HEK293 (cell line): ENCODE results near the gene TTLL11.

Experiments
- CTCF ChIA-PET: fragments of 350-600 bp; formaldehyde crosslinking; extraction: SDS; loops from one replicate; lab custom pipeline; 2021; ENCODE audit warnings: antibody characterized with exemption; lab: Yijun Ruan, JAX
- POLR2A ChIA-PET: fragments of 300-600 bp; formaldehyde crosslinking; extraction: SDS; loops from one replicate; lab custom pipeline; 2020; ENCODE audit warnings: antibody characterized with exemption, inconsistent platforms; lab: Yijun Ruan, JAX
- H3K27ac ChIP-seq: fragments of 200-500 bp; sonication (Bioruptor generic); 2 replicates; pipeline ENCODE4 v1.5.1; 2014; ENCODE audit warnings: low read depth, low read length, control low read depth, inconsistent platforms; ENCODE audit errors: extremely low read depth
- H3K36me3 ChIP-seq, 2 experiments: fragments of 200-500 bp in 1 of 2; sonication (Bioruptor generic) in 1 of 2; 1 replicate in 1 of 2; 2 replicates in 1 of 2; pipeline ENCODE4 v1.5.1; 2014 to 2017; ENCODE audit warnings: inconsistent platforms in 2 of 2, low read length in 2 of 2; ENCODE audit not compliant: control insufficient read depth in 2 of 2, insufficient read depth in 1 of 2
- H3K4me1 ChIP-seq: fragments of 200-500 bp; sonication (Bioruptor generic); 2 replicates; pipeline ENCODE4 v1.5.1; 2014; ENCODE audit warnings: mild to moderate bottlenecking, low read length, inconsistent platforms; ENCODE audit not compliant: control insufficient read depth, insufficient read depth
- H3K4me3 ChIP-seq: 2 replicates; pipeline ENCODE4 v1.5.1; 2011; ENCODE audit warnings: low read depth, mild to moderate bottlenecking, control low read depth, low read length, moderate library complexity
- H3K9me3 ChIP-seq: fragments of 200-500 bp; sonication (Bioruptor generic); 2 replicates; pipeline ENCODE4 v1.5.1; 2014; ENCODE audit warnings: low read depth, low read length, inconsistent platforms; ENCODE audit not compliant: control insufficient read depth, insufficient read depth
- BCL11A ChIP-seq: fragments of 450-650 bp; formaldehyde crosslinking; IDR thresholded peaks from 2 replicates; pipeline ENCODE4 v1.5.1; 2016; ENCODE audit warnings: low read depth, missing biosample characterization, missing genetic modification characterization
- BCL11B ChIP-seq: fragments of 450-650 bp; formaldehyde crosslinking; IDR thresholded peaks from 2 replicates; pipeline ENCODE4 v1.5.1; 2016; ENCODE audit warnings: low read depth, missing biosample characterization, missing genetic modification characterization
- HOXC10 ChIP-seq: sonication (generic); formaldehyde crosslinking; IDR thresholded peaks from 2 replicates; pipeline ENCODE4 v1.8.1; 2023; ENCODE audit warnings: mild to moderate bottlenecking, missing genetic modification reagents
- KLF1 ChIP-seq: fragments of 450-650 bp; formaldehyde crosslinking; IDR thresholded peaks from 2 replicates; pipeline ENCODE4 v1.5.1; 2016; ENCODE audit warnings: missing biosample characterization, missing genetic modification characterization
- KLF10 ChIP-seq: fragments of 450-650 bp; IDR thresholded peaks from 2 replicates; pipeline ENCODE4 v1.5.1; 2018; ENCODE audit warnings: missing biosample characterization, mild to moderate bottlenecking, missing genetic modification characterization
- OVOL3 ChIP-seq: fragments of 450-650 bp; formaldehyde crosslinking; IDR thresholded peaks from 2 replicates; pipeline ENCODE4 v1.5.1; 2016; ENCODE audit warnings: missing biosample characterization, missing genetic modification characterization
- REPIN1 ChIP-seq: fragments of 450-650 bp; formaldehyde crosslinking; IDR thresholded peaks from 2 replicates; pipeline ENCODE4 v1.5.1; 2017; ENCODE audit warnings: missing biosample characterization, missing genetic modification characterization, low read depth
- SCRT2 ChIP-seq: fragments of 450-650 bp; formaldehyde crosslinking; IDR thresholded peaks from 2 replicates; pipeline ENCODE4 v1.5.1; 2016; ENCODE audit warnings: missing biosample characterization, missing genetic modification characterization
- TCF7L2 ChIP-seq: IDR thresholded peaks from 2 replicates; pipeline ENCODE4 v1.6.1; 2011; ENCODE audit warnings: low read depth, mild to moderate bottlenecking, inconsistent platforms, low read length, moderate library complexity, borderline replicate concordance
- ZBTB48 ChIP-seq: fragments of 450-650 bp; formaldehyde crosslinking; IDR thresholded peaks from 2 replicates; pipeline ENCODE4 v1.5.1; 2016; ENCODE audit warnings: missing biosample characterization, missing genetic modification characterization
- ZBTB7A ChIP-seq: fragments of 450-650 bp; formaldehyde crosslinking; IDR thresholded peaks from 2 replicates; pipeline ENCODE4 v1.5.1; 2016; ENCODE audit warnings: low read depth, missing biosample characterization, missing genetic modification characterization
- ZIC2 ChIP-seq: fragments of 450-650 bp; formaldehyde crosslinking; IDR thresholded peaks from 2 replicates; pipeline ENCODE4 v1.5.1; 2016; ENCODE audit warnings: missing biosample characterization, missing genetic modification characterization
- ZNF132 ChIP-seq: fragments of 450-650 bp; formaldehyde crosslinking; IDR thresholded peaks from 2 replicates; pipeline ENCODE4 v1.5.1; 2017; ENCODE audit warnings: missing biosample characterization, missing genetic modification characterization, borderline replicate concordance
- ZNF138 ChIP-seq: fragments of 450-650 bp; formaldehyde crosslinking; IDR thresholded peaks from 2 replicates; pipeline ENCODE4 v1.5.1; 2016; ENCODE audit warnings: missing biosample characterization, missing genetic modification characterization, borderline replicate concordance
- ZNF157 ChIP-seq: fragments of 450-650 bp; formaldehyde crosslinking; IDR thresholded peaks from 2 replicates; pipeline ENCODE4 v1.5.1; 2016; ENCODE audit warnings: missing biosample characterization, missing genetic modification characterization
- ZNF175 ChIP-seq: fragments of 450-650 bp; formaldehyde crosslinking; IDR thresholded peaks from 2 replicates; pipeline ENCODE4 v1.5.1; 2016; ENCODE audit warnings: missing biosample characterization, missing genetic modification characterization
- ZNF2 ChIP-seq: fragments of 450-650 bp; formaldehyde crosslinking; IDR thresholded peaks from 2 replicates; pipeline ENCODE4 v1.5.1; 2016; ENCODE audit warnings: missing biosample characterization, missing genetic modification characterization
- ZNF214 ChIP-seq: fragments of 450-650 bp; formaldehyde crosslinking; IDR thresholded peaks from 2 replicates; pipeline ENCODE4 v1.5.1; 2017; ENCODE audit warnings: missing biosample characterization, mild to moderate bottlenecking, missing genetic modification characterization, borderline replicate concordance
- ZNF24 ChIP-seq: fragments of 450-650 bp; formaldehyde crosslinking; IDR thresholded peaks from 2 replicates; pipeline ENCODE4 v1.5.1; 2016; ENCODE audit warnings: missing biosample characterization, missing genetic modification characterization
- ZNF341 ChIP-seq: fragments of 450-650 bp; formaldehyde crosslinking; IDR thresholded peaks from 2 replicates; pipeline ENCODE4; 2016; ENCODE audit warnings: low read depth, missing biosample characterization, missing genetic modification characterization
- ZNF354C ChIP-seq: fragments of 450-650 bp; formaldehyde crosslinking; IDR thresholded peaks from 2 replicates; pipeline ENCODE4 v1.5.1; 2016; ENCODE audit warnings: missing biosample characterization, missing genetic modification characterization, low read depth, borderline replicate concordance
- ZNF501 ChIP-seq: fragments of 450-650 bp; formaldehyde crosslinking; IDR thresholded peaks from 2 replicates; pipeline ENCODE4 v1.5.1; 2016; ENCODE audit warnings: missing biosample characterization, missing genetic modification characterization
- ZNF521 ChIP-seq: fragments of 450-650 bp; formaldehyde crosslinking; IDR thresholded peaks from 2 replicates; pipeline ENCODE4 v1.5.1; 2017; ENCODE audit warnings: missing biosample characterization, mild to moderate bottlenecking, missing genetic modification characterization
- ZNF529 ChIP-seq: fragments of 450-650 bp; formaldehyde crosslinking; IDR thresholded peaks from 2 replicates; pipeline ENCODE4 v1.5.1; 2017; ENCODE audit warnings: missing genetic modification characterization, missing biosample characterization; ENCODE audit not compliant: insufficient replicate concordance
- ZNF555 ChIP-seq: fragments of 450-650 bp; formaldehyde crosslinking; conservative IDR thresholded peaks from 2 replicates; pipeline ENCODE4 v1.5.1; 2017; ENCODE audit warnings: missing biosample characterization, mild to moderate bottlenecking, missing genetic modification characterization, inconsistent platforms
- ZNF610 ChIP-seq: fragments of 450-650 bp; formaldehyde crosslinking; IDR thresholded peaks from 2 replicates; pipeline ENCODE4 v1.5.1; 2016; ENCODE audit warnings: missing biosample characterization, missing genetic modification characterization, borderline replicate concordance
- ZNF677 ChIP-seq: fragments of 450-650 bp; IDR thresholded peaks from 2 replicates; pipeline ENCODE4 v1.5.0; 2018; ENCODE audit warnings: missing biosample characterization, mild to moderate bottlenecking, missing genetic modification characterization, moderate library complexity
- ZNF707 ChIP-seq: fragments of 450-650 bp; formaldehyde crosslinking; IDR thresholded peaks from 2 replicates; pipeline ENCODE4 v1.5.1; 2016; ENCODE audit warnings: missing biosample characterization, missing genetic modification characterization
- ZNF830 ChIP-seq: fragments of 450-650 bp; IDR thresholded peaks from 2 replicates; pipeline ENCODE4 v1.5.0; 2018; ENCODE audit warnings: missing biosample characterization, missing genetic modification characterization, low read depth, mild to moderate bottlenecking, moderate library complexity
- ZNF843 ChIP-seq: fragments of 450-650 bp; formaldehyde crosslinking; IDR thresholded peaks from 2 replicates; pipeline ENCODE4 v1.5.1; 2016; ENCODE audit warnings: missing biosample characterization, missing genetic modification characterization
- TF ChIP-seq, protein P1 (sequence below): fragments of 450-650 bp; formaldehyde crosslinking; IDR thresholded peaks from 2 replicates; pipeline ENCODE4 v1.5.1; 2017; ENCODE audit warnings: missing biosample characterization, missing genetic modification characterization

Gene TTLL11

DNA sequence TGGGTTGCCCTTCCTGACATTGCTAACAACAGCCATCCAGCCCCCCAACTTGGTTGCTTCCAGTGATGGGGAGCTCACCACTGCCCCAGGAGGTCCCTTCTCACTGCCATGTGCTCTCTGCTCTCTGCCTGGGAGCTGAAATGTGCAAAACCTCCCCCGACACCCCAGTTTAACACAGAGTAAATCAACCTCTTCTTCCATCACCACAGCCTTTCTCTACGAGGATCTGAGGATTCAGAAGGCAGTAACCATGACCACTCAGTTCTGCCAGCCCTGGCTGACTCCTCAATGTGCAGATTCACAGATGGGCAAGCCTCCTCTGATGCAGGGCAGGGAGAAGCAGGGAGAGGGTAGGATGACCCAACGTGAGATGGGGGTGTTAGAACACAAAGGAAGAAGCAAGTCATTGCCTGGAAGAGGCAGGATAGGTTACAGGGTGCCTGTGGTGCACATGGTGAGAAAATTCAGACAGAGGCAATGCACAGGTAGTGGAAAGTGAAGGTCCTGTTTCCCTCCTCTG, 256.7 kb downstream of the TTLL11 start:
- Histone ChIP-seq H3K4me3 (no peak overlapping the region), H3K4me1 (no peaks in the 10 kb centered on the region), H3K27ac (no peak overlapping the region), H3K9me3 (no peaks in the 10 kb centered on the region), H3K36me3 (no peaks in the 10 kb centered on the region)
- no peak for TF ChIP-seq ZNF138 (tag by site-specific recombination)
- TF ChIP-seq SCRT2, result no peak
- TF ChIP-seq ZNF610 (tag by site-specific recombination), result no peak
- no peak for TF ChIP-seq HOXC10 (CRISPR knock-in tag)
- TF ChIP-seq ZNF830 (tag by site-specific recombination), result no peak
- TF ChIP-seq ZNF132, result no peak
- POLR2A ChIA-PET, result no interaction called here
- CTCF ChIA-PET, result interaction anchor here (1.2 kb wide), 1 partner anchor 24 kb away, joined by 3 read pairs; no protein-coding TSS in a partner anchor

DNA sequence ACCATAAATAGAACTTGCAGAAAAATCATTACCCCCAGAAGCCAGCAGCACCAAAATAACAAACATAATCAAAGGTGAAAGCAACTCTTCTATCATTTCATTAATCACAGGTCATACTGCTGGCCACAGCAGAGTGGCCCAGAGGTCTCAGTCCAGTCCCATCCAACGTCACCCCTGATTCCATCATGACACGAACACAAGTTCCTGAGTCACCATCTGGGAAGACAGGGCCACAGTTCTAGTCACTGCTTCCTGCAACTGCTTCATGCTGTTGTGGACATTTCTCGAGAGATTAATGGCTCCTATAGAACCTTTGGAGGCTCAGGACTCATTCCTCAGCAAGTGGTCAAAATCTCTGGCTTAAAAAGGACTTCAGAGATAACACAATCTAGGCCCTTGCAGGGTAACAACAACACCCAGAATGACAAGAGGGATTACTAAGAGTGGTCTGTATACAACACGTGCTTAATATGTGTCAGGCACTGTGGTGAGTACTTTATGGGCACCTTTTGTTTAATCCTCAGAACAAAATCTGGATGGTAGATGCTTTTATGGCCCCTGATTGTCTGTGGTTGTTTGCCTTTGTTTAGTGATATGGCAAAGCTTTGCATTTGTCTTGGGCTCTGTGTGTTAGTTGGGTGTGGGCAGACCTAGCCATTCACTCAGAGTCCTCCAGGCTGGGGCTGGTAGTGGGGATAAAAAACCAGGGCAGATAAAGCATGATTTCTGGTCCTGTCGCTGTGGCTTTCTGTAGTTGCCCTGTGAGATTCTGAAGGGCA, 257.3 kb downstream of the TTLL11 start:
- Histone ChIP-seq H3K9me3 (no peaks in the 10 kb centered on the region), H3K27ac (no peak overlapping the region), H3K4me1 (no peaks in the 10 kb centered on the region), H3K4me3 (no peak overlapping the region), H3K36me3 (no peaks in the 10 kb centered on the region)
- ChIA-PET CTCF (no interaction called here), POLR2A (no interaction called here)
- TF ChIP-seq ZNF677 (tag by site-specific recombination) (no peak), ZNF529 (no peak), KLF10 (tag by site-specific recombination) (no peak), KLF1 (tag by site-specific recombination) (no peak), ZNF157 (tag by site-specific recombination) (no peak), ZNF707 (tag by site-specific recombination) (no peak), ZNF341 (tag by site-specific recombination) (no peak), ZNF214 (no peak)

DNA sequence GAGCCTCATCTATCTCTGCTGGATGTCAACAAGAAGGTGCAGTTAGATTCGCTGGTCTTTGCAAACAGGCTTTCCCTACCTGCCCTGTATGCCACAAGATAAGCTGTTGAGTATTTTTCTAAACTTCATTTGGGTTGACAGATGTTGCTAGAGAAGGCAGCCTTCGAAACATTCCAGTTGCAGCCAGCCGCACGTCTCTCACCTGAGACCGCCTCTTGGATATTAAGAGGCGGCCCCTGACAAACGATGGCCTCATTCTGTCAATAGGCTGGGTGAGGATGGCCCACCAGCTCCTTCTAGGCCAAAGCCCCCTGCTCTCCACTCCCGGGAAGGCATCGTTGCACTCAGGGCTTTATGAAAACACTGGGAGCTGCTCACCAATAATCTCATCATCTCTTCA, 260.0 kb downstream of the TTLL11 start:
- TF ChIP-seq ZBTB7A (no peak), ZNF830 (tag by site-specific recombination) (no peak), ZNF501 (no peak), ZNF24 (tag by site-specific recombination) (no peak), ZNF354C (tag by site-specific recombination) (no peak), ZNF175 (tag by site-specific recombination) (no peak), ZNF529 (no peak), OVOL3 (tag by site-specific recombination) (no peak), ZNF2 (no peak), ZNF521 (tag by site-specific recombination) (no peak), ZIC2 (no peak), ZNF843 (tag by site-specific recombination) (no peak), BCL11A (tag by site-specific recombination) (no peak), TCF7L2 (no peak), BCL11B (tag by site-specific recombination) (no peak), ZNF555 (tag by site-specific recombination) (no peak), REPIN1 (no peak), ZNF341 (tag by site-specific recombination) (no peak), ZBTB48 (tag by site-specific recombination) (no peak)
- TF ChIP-seq, protein P1, sequence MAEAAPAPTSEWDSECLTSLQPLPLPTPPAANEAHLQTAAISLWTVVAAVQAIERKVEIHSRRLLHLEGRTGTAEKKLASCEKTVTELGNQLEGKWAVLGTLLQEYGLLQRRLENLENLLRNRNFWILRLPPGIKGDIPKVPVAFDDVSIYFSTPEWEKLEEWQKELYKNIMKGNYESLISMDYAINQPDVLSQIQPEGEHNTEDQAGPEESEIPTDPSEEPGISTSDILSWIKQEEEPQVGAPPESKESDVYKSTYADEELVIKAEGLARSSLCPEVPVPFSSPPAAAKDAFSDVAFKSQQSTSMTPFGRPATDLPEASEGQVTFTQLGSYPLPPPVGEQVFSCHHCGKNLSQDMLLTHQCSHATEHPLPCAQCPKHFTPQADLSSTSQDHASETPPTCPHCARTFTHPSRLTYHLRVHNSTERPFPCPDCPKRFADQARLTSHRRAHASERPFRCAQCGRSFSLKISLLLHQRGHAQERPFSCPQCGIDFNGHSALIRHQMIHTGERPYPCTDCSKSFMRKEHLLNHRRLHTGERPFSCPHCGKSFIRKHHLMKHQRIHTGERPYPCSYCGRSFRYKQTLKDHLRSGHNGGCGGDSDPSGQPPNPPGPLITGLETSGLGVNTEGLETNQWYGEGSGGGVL (tag by site-specific recombination), result no peak
- Histone ChIP-seq H3K9me3 (no peaks in the 10 kb centered on the region), H3K36me3 (no peaks in the 10 kb centered on the region), H3K27ac (no peak overlapping the region), H3K4me1 (no peaks in the 10 kb centered on the region), H3K4me3 (no peak overlapping the region)
- POLR2A ChIA-PET, result no interaction called here
- CTCF ChIA-PET, result interaction anchor here (1.0 to 1.3 kb wide), 3 partner anchors 18 to 137 kb away, joined by 3 to 6 read pairs (median 3); no protein-coding TSS in a partner anchor
